Esophagus muscularis mucosa (tissue), 3 donors: ENCODE measurements around the gene ANKIB1.

Source experiments
- POLR2A ChIP-seq: fragments of 450-650 bp; IDR thresholded peaks from one replicate; pipeline ENCODE4 v1.6.1; 2017; ENCODE audit warnings: antibody characterized with exemption, moderate library complexity, mild to moderate bottlenecking, low read depth
- TF ChIP-seq, protein P1 (sequence below), 3 experiments: fragments of 200-600 bp in 2 of 3; fragments of 450-650 bp in 1 of 3; sonication (generic) in 2 of 3; IDR thresholded peaks; one replicate each; pipeline ENCODE4 v1.5.1; 2017 to 2019; ENCODE audit warnings: antibody characterized with exemption in 3 of 3, mild to moderate bottlenecking in 2 of 3, moderate library complexity in 1 of 3

DNA sequence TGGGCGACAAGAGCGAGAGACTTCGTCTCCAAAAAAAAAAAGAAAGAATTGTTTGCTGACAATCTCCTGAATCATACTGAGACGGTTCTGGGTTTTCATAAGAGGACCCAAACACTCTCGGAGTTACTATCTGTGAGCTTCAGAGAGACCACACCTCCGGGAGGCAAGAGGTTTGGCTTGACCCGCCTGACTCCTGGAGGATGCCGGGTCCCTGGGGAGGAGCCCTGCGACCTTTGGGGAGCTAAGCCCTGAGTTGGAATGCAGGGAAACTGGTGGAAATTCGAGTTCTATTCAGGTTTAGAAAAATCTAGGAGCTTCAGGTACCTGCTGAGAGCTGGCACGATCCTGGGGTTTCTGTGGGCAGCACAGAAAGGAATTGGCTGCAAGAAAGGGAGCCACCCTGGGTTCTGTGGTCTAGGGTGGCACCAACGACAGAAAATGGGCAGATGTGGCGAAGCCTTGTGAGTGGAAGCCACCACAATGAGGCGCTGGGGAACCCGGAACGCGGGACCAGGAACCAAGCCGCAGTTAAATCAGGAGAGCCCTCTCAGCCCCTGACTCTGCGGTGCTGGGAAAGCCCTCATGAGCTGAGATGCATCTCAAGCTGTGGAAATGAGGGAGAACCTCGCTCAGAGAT is 179.7 kb downstream of the ANKIB1 start:
- TF ChIP-seq, protein P1, sequence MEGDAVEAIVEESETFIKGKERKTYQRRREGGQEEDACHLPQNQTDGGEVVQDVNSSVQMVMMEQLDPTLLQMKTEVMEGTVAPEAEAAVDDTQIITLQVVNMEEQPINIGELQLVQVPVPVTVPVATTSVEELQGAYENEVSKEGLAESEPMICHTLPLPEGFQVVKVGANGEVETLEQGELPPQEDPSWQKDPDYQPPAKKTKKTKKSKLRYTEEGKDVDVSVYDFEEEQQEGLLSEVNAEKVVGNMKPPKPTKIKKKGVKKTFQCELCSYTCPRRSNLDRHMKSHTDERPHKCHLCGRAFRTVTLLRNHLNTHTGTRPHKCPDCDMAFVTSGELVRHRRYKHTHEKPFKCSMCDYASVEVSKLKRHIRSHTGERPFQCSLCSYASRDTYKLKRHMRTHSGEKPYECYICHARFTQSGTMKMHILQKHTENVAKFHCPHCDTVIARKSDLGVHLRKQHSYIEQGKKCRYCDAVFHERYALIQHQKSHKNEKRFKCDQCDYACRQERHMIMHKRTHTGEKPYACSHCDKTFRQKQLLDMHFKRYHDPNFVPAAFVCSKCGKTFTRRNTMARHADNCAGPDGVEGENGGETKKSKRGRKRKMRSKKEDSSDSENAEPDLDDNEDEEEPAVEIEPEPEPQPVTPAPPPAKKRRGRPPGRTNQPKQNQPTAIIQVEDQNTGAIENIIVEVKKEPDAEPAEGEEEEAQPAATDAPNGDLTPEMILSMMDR (IDR thresholded peaks at IDR 0.05): no peak
- TF ChIP-seq POLR2A: no peak
